Measurements from ENCODE around the gene WDR4. TPM values are rescaled to one million over a fixed set of nuclear protein-coding genes. Genes with fewer than 3 reads are reported as not detected.

WDR4 gene
- total and polyA plus RNA-seq, 10 of the 15 experiments (the other 5 are each of a cell fraction or from before 2014, with no cell fraction given) = 2.1 to 45.3 (median 18.7) TPM

DNA sequence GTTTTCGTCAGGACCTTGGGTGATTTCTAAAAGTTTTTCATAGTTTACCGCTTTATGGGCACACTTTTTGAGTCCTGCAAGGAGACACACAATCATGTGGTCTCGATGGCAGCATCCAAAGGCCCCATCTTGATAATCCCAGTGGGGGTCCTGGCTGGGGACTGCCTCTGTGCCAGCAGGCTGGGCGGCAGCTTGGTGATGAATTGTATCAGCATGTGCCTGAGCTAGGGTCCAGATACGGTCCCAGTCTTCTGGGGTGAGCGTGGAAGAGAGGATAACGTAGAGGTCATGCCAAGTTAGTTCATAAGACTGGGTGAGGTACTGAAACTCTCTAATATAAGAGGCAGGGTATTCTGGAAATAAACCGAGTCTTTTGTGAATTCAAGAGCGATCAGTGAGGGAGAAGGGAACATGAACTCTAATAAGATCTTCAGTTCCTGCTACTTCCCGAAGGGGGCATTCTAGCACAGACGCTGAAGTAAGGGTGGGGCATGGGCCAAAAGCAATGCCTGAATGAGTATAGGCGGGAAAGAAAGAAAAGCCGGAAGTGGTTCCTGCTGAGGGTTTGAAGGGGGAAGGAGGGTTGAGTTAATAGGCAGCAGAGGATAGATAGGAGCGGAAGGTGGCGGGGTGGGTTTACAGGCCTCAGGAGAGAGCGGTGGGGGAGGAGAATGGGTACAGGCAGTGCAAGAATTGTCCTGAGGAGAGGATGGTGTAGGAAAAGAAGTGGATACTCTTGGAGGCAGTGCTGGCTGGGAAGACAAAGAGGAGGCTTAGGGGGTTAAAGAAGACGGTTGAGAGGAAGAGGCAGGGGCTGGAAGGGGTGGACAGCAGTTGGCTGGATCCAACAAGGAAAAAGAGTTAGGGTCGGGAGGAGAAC lies 44.5 kb upstream of the WDR4 start (continued):
- TF ChIP-seq, protein P1, sequence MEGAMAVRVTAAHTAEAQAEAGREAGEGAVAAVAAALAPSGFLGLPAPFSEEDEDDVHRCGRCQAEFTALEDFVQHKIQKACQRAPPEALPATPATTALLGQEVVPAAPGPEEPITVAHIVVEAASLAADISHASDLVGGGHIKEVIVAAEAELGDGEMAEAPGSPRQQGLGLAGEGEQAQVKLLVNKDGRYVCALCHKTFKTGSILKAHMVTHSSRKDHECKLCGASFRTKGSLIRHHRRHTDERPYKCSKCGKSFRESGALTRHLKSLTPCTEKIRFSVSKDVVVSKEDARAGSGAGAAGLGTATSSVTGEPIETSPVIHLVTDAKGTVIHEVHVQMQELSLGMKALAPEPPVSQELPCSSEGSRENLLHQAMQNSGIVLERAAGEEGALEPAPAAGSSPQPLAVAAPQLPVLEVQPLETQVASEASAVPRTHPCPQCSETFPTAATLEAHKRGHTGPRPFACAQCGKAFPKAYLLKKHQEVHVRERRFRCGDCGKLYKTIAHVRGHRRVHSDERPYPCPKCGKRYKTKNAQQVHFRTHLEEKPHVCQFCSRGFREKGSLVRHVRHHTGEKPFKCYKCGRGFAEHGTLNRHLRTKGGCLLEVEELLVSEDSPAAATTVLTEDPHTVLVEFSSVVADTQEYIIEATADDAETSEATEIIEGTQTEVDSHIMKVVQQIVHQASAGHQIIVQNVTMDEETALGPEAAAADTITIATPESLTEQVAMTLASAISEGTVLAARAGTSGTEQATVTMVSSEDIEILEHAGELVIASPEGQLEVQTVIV (IDR thresholded peaks at IDR 0.05; ENCODE audit: borderline replicate concordance, partially characterized antibody) = peak; percentile 65
- TF ChIP-seq RBBP5 (conservative IDR thresholded peaks at IDR 0.05) = no peak
- no peak for TF ChIP-seq NR2F1 (conservative IDR thresholded peaks at IDR 0.05)
- peak; percentile 53 for TF ChIP-seq FOXM1 (IDR thresholded peaks at IDR 0.05; ENCODE audit: low read depth, low read length)
- TF ChIP-seq, protein P2, sequence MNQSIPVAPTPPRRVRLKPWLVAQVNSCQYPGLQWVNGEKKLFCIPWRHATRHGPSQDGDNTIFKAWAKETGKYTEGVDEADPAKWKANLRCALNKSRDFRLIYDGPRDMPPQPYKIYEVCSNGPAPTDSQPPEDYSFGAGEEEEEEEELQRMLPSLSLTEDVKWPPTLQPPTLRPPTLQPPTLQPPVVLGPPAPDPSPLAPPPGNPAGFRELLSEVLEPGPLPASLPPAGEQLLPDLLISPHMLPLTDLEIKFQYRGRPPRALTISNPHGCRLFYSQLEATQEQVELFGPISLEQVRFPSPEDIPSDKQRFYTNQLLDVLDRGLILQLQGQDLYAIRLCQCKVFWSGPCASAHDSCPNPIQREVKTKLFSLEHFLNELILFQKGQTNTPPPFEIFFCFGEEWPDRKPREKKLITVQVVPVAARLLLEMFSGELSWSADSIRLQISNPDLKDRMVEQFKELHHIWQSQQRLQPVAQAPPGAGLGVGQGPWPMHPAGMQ (IDR thresholded peaks at IDR 0.05; ENCODE audit: borderline replicate concordance) = no peak
- no peak for TF ChIP-seq KAT2A (conservative IDR thresholded peaks at IDR 0.05; ENCODE audit: control insufficient read depth, low read depth, low read length)
- TF ChIP-seq GABPA (IDR thresholded peaks at IDR 0.05; ENCODE audit: low read depth) = peak; percentile 56; the same call in 1 of the 2 replicates
- TF ChIP-seq ZNF217 (IDR thresholded peaks at IDR 0.05) = no peak
- no peak for TF ChIP-seq ZBED1 (IDR thresholded peaks at IDR 0.05; ENCODE audit: borderline replicate concordance)
- no peak for TF ChIP-seq BRCA1 (IDR thresholded peaks at IDR 0.05; ENCODE audit: low read depth, low read length)
- TF ChIP-seq, protein P3, sequence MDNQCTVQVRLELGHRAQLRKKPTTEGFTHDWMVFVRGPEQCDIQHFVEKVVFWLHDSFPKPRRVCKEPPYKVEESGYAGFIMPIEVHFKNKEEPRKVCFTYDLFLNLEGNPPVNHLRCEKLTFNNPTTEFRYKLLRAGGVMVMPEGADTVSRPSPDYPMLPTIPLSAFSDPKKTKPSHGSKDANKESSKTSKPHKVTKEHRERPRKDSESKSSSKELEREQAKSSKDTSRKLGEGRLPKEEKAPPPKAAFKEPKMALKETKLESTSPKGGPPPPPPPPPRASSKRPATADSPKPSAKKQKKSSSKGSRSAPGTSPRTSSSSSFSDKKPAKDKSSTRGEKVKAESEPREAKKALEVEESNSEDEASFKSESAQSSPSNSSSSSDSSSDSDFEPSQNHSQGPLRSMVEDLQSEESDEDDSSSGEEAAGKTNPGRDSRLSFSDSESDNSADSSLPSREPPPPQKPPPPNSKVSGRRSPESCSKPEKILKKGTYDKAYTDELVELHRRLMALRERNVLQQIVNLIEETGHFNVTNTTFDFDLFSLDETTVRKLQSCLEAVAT (IDR thresholded peaks at IDR 0.05) = peak; percentile 88
- TF ChIP-seq NFIC (IDR thresholded peaks at IDR 0.05; ENCODE audit: low read depth, low read length) = peak; percentile 45; the same call in 1 of the 2 replicates
- TF ChIP-seq, protein P4, sequence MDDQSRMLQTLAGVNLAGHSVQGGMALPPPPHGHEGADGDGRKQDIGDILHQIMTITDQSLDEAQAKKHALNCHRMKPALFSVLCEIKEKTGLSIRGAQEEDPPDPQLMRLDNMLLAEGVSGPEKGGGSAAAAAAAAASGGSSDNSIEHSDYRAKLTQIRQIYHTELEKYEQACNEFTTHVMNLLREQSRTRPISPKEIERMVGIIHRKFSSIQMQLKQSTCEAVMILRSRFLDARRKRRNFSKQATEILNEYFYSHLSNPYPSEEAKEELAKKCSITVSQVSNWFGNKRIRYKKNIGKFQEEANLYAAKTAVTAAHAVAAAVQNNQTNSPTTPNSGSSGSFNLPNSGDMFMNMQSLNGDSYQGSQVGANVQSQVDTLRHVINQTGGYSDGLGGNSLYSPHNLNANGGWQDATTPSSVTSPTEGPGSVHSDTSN (IDR thresholded peaks at IDR 0.05; ENCODE audit: insufficient replicate concordance, low read depth, low read length) = no peak
- TF ChIP-seq EZH2 (IDR thresholded peaks at IDR 0.05; ENCODE audit: borderline replicate concordance, control insufficient read depth, low read depth, low read length) = no peak
- no peak for TF ChIP-seq ESRRA (IDR thresholded peaks at IDR 0.05; ENCODE audit: low read length)
- peak; percentile 68; the same call in 1 of the 2 replicates for TF ChIP-seq IKZF1 (conservative IDR thresholded peaks at IDR 0.05)
- no peak for TF ChIP-seq RCOR1 (conservative IDR thresholded peaks at IDR 0.05; ENCODE audit: low read depth, low read length)
- TF ChIP-seq, protein P5, sequence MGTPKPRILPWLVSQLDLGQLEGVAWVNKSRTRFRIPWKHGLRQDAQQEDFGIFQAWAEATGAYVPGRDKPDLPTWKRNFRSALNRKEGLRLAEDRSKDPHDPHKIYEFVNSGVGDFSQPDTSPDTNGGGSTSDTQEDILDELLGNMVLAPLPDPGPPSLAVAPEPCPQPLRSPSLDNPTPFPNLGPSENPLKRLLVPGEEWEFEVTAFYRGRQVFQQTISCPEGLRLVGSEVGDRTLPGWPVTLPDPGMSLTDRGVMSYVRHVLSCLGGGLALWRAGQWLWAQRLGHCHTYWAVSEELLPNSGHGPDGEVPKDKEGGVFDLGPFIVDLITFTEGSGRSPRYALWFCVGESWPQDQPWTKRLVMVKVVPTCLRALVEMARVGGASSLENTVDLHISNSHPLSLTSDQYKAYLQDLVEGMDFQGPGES (IDR thresholded peaks at IDR 0.05) = no peak
- no peak for TF ChIP-seq NFXL1 (IDR thresholded peaks at IDR 0.05; ENCODE audit: borderline replicate concordance)
- TF ChIP-seq SMAD1 (IDR thresholded peaks at IDR 0.05; ENCODE audit: low read depth, partially characterized antibody) = no peak
